HG03432 (cell line): Measurements from ENCODE around the gene ELMOD3.
A peak's percentile ranks its signal among the peaks of the same experiment; 100 is the strongest.
"Not testable (repeated sequence)": the region's sequence is repeated elsewhere in the genome, so short reads cannot be mapped to it uniquely, and the experiment has no call there.

Experiments
- ATAC-seq: cut with Tn5 transposase; IDR thresholded peaks from one replicate; pipeline ENCODE4 v1.9.1; 2021; ENCODE audit warnings: mild to moderate bottlenecking, moderate library complexity; ENCODE audit not compliant: unreplicated experiment

The ELMOD3 gene

DNA sequence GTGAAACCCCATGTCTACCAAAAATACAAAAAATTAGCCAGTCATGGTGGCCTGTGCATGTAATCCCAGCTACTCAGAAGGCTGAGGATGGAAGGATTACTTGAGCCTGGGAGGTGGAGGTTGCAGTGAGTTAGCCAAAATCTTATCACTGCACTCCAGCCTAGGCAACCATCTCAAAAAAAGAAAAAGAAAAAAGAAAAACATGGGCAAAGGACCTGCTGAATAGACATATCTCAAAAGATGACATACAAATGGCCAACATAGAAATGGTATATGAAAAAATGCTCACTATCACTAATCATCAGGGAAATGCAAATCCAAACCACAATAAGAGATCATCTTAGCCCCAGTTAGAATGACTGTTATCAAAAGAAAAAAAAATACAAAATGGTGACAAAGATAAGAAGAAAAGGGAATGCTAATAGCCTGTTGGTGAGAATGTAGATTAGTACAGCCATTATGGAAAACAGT, 25.4 kb upstream of the ELMOD3 start:
- no peak for ATAC-seq

DNA sequence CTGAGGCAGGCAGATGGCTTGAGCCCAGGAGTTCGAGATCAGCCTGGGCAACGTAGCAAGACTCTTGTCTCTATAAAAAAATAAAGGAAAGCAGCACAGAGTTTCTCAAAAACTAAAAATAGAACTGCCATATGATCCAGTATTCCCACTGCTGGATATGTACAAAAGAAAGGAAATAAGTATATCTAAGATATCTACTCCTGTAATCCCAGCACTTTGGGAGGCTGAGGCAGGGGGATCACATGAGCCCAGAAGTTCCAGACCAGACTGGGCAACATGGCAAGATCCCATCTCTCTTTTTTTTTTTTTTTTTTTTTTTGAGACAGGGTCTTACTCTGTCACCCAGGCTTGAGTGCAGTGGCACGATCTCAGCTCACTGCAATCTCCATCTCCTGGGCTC, 24.9 kb upstream of the ELMOD3 start:
- not testable (repeated sequence) for ATAC-seq

DNA sequence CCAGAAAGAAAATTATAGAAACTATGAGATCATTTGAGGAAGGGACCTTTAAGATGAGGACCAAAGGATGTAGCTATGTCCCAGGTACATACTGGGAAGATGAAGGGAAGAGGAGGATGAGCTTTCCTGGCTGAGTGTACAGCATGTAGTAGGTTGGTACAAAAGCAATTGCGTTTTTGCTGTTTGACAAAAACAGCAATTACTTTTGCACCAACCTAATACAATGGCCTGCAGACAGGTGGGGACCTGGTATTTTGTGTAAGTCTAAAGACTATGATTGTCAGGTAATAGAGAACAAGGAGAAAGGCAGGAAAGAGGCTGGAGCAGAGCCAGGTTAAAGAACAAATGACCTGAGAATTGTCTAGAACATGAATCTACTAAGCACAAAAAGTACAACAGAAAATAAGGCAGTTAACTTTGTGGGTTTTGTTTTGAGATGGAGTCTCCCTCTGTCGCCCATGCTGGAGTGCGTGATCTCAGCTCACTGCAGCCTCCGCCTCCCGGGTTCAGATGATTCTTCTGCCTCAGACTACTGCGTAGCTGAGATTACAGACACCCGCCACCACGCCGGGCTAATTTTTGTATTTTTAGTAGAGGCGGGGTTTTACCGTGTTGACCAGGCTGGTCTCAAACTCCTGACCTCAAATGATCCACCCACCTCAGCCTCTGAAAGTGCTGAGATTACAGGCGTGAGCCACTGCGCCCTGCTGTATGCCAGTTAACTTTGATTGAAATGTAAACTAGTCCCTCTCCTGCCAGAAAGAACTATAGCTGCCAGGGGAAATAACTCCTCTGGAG, 23.5 kb upstream of the ELMOD3 start:
- no peak for ATAC-seq

DNA sequence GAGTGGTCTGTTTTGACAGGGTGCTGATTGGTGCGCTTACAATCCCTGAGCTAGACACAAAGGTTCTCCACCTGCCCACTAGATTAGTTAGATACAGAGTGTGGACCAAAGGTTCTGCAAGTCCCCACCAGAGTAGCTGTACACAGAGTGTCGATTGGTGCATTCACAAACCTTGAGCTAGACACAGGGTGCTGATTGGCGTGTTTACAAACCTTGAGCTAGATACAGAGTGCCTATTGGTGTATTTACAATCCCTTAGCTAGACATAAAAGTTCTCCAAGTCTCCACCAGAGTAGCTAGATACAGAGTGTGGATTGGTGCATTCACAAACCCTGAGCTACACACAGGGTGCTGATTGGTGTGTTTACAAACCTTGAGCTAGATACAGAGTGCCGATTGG, 20.7 kb upstream of the ELMOD3 start:
- ATAC-seq = not testable (repeated sequence)

DNA sequence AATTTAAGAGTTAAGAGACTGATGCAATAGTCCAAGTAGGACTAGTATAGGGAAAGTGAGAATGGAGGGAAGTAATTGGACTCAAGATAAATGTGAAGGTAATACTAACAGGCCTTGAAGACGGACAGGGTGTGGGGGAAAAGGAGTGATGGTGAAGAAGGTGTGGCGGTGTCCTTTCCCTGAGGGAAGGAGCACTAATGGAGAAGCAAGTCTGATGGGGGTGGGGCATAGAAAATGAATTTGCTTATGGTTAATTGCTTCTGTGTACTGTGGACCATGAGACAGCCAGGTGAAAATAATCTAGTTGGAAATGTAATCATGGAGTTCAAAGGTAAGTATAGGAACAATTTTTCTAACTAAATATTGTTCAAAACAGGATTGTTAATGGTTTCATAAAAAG, 19.6 kb upstream of the ELMOD3 start:
- ATAC-seq = no peak

DNA sequence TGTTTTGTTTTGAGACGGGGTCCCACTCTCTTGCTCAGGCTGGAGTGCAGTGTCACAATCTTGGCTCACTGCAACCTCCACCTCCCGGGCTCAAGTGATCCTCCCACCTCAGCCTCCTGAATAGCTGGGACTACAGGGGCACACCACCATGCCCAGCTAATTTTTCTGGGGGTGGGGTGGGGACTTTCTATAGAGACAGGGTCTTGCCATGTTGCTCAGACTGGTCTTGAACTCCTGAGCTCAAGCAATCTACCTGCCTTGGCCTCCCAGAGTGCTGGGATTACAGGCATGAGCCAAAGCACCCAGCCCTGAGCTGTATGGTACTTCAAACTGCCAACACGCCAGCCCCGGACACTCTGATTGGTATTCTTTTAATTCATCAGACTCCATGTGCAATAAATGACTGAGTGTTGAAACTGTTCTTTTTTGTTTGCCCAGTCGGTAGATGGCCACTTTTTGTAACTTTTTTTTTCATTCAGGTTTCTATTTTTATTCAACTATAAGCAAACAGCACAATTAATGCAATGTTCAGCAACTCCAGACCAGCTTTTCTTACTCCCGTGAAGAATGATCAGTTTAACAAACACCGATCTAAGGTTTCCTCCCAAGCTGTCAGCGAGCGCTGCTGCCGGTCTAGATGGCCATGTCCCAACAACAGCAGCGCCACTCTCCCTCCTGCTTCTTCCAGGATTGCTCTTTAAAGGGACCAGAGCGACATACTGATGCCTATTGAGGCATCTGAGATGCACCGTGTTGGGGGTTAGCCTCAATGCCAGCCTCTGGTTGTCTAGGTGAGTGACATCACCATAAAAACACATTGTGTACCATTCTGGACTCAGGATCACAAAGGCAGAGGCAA, 14.3 kb upstream of the ELMOD3 start:
- no peak for ATAC-seq

DNA sequence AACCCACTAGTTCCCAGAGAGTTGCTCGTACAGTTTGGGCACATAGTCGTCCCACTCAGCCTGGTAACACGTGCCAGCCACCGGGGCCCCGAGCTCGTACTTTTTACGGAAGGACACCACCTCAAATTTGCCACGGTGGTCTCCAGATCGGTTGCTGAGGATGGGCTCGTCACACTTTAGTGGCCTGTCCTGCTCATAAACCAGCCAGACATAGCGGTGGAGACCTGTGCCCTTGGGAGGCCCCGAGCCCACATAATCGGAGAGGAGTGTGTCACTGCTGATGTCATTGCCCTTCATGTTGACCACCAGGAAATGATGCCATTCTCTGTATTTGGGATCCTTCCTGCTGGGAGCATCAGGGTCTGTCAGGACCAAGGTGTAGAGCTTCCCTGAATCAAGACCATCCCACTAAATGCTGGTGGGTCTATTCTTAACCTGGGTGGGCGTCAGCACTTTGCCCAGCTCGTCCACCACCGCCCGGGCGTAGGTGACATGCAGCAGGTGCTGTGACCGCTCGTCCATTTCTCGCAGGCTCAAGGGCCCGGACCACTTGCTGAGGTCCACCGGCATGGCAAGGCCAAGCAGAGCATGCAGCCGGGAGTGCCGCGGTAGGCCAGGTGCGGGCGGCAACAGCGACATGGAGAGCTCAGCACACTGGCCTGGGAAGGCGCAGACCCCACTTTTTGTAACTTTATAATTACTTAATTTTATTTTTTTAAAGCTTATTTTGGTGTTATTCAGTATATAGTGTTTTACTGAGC, 13.1 kb upstream of the ELMOD3 start:
- no peak for ATAC-seq

DNA sequence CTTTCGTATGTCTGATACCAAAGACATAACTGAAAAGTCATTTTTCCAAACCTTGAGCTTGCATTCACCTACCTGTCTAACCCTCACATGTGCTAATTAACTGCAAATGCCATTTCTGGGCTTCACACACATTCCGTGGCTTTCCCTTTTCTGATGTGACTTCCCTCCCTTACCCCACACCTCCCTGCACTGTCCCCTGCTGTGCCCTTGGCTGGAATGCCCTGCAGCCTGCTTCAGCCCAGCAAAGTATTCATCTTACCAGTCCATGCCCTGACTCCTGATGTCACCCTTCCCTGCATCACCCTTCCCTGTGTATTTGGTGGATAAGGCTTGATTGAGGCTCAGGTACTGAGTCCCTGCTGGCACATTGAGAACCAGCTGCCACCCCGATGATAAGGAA, 12.4 kb upstream of the ELMOD3 start:
- no peak for ATAC-seq

DNA sequence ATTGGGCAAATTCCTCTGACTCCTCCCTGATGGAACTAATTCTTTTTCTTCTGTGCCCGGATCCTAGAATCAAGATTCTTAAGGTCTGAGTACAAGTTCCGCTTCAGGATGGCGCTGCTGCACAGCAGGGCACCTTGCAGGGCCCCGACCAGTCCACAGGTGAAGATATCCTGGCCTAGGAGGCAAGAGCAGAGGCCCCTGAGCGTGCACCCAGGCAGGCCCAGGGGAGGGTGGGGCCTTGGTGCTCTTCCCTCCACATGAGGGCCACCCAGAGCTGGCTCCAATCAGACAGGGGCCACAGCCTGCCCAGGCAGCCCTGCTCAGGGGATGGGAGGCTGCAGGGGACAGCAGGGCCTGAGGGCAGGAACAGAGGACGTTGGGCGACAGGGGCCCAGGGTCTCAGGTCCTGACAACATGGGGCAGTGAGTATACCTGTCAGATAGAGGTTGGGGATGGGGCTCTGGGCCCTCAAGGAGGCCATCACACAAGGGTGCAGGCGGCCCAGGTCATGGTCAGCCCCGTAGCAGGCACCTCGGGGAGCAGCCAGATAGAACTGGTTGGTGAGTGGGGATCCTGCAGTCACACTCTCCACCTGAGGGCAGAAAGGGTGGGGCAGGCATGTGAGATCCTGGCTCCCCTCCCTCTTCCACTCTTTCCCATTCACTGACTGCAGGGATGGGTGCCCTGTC, 11.2 kb upstream of the ELMOD3 start:
- ATAC-seq = not testable (repeated sequence)

DNA sequence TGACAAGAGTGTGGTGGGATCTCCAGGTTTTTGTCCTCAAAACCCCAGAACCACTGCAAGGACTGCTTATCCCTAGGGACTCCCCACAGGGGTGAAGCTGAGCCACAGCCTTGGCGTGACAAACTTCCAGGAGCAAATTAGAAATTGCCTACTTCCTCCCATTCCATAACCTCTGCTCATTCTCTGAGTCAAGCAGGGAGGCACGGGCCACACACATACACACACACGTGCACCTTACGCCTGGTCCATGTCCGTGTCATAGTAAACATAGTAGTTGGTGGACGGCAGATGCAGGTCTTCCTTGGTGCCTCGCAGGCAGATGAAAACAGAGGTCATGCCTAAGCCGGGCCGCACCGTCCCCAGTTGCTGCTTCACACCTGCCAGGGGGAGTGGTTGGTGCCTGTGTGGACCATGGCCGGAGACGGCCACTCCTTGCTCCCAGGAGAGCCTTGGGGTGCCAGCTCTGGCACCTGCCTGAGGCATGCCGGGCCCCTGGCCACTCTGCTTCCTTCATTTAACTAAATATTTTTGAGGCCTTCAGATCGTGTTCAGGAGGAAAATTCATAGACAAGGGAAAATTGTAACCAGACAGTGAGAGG, 10.1 kb upstream of the ELMOD3 start:
- ATAC-seq = no peak

DNA sequence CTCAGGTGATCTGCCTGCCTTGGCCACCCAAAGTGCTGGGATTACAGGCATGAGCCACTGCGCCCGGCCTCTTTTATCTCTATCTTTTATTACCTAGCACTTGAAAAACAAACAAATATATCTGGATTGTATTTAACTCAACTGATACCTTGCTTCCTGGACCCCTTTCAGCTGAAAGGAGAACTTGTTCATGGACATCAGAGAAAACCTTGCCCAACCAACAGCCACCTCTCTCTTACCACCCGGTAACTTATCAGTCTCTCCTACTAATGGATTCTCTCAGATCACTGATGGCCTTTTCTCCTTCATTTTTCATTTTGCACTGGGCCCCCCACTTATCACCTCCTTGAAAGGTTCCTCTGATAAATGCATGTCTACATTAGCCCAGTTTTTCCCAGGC, 7.0 kb upstream of the ELMOD3 start:
- no peak for ATAC-seq

DNA sequence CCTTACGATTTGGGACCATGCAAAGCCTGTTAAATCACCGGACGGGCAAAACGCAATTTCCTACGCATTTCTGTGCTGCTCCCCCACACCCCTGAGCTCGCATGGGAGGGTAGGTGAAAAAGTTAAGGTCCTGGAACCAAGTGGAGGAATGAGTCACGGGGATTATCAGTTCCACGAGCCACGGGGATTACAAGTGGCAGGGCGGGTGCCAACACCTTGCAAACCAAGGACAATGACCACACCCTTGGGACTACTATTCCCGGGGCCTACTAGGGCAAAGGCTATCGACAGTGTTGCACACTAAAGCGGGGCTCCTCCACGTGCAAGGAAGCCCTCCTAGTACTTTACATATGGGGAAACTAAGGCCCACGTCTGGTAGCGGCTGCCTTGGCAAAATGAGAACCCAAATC, 688 bp upstream of the ELMOD3 start:
- ATAC-seq = peak; percentile 17

DNA sequence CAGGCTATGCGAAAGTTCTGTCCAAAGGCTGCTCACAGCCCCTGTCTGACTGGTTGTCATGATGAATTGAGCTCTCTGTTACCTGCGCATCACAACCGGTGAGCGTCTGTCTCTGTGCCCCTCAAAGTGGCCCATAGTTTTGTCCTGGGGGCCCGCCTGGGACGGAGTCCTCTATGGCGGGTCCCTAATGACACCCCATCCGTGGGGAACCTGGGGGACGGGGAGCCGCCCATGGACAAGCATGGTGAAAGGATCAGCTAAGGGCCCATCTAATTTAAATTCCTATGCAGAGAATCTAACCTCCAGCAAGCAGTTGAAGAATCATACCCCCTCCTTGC, 473 bp downstream of the ELMOD3 start:
- ATAC-seq = peak; percentile 1

DNA sequence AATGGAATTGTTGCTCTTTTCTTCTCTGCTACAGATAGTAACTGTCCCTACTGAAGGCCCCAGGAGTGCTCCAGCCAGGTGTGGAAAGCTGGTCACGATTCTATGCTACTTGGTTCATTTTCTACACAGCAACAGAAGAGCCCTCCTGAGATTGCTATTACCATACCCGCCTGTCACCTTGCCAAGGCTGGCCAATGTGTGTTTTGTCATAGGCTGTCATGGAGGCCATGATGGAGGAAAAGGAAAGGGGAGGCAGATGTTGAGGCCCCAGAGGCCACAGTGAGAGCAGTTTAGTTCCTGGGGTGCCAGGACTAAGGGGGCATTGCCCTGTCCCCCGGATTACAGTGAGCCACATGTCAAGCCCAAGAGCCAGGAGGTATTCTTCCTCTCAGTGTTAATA, 952 bp downstream of the ELMOD3 start:
- no peak for ATAC-seq

DNA sequence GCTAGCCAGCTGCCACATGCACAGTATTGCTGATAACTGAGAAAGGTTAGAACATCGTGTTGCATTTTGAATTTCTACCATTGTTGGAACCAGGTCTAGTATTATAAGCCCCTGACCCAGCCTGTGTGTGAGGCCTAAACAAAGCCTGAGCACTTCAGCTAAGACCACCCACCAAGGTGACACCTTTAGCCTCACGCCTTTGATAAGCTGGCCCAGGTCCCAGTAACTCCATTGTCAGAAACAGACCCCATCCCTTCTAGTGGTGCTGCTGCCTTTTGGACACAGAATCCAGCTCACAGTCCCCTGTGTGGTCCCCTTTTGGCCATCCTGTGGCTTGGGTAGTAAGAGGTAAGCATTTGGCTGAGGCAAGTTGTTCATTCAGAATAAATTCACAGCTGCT, 1.6 kb downstream of the ELMOD3 start:
- no peak for ATAC-seq

DNA sequence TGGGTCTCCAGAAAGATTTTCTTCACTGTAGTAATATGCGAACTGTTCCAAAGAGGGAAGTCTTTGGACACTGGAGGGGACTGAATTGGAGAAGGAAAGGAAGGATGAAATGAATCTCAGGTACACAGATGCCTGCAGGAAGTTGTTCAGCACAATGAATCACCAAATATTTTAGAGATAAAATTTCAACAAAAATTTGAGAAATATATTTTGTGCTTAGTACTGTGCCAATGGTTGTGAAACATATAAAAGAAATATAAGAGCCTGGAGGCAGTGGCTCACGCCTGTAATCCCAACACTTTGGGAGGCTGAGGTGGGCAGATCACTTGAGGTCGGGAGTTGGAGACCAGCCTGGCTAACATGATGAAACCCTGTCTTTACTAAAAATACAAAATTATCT, 3.2 kb downstream of the ELMOD3 start:
- ATAC-seq = no peak

DNA sequence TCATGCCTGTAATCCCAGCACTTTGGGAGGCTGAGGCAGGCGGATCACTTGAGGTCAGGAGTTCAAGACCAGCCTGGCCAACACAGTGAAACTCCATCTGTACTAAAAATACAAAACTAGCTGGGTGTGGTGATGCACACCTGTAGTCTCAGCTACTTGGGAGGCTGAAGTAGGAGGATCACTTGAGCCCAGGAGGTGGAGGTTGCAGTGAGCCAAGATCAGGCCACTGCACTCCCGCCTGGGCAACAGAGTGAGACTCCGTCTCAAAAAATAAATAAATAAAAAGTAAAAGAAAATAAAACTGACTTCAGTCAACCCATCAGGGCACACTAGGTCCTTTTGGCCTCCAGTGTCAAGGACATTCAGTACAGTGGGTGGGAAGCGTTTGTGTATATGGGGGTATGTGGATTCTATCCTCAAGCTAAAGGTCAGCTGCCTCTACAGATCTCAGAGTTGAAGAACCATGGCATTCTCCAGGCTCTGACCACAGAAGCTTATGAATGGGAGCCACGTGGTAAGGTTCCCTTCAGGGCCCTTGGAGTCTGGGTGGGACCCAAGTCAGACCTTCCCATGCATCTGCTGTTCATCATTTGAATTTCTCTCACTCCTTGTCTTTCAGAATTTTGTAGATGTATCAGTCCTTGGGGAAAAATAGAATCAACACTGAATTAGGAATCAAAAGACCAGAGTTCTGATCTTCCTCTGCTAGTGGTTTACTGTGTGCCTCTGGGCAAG, 8.3 kb downstream of the ELMOD3 start:
- ATAC-seq = not testable (repeated sequence)

DNA sequence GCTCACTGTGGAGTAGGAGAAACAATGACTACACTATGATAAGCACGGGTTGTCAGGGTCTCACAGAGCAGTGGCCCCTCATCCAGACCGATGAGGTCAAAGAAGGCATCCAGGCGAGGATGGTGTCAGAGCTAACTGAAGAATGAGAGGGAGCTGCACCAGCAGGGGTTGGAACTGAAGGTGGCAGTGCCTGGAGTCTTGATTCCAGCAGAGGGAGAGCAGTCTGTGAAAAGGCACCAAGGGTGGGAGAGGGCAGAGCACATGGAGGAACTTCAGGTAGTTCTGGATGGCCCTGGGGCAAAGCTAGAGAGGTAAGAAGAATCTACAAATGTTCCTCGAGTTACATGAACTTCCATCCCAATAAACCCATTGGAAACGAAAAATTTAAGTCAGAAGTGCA, 12.6 kb downstream of the ELMOD3 start:
- ATAC-seq = no peak

DNA sequence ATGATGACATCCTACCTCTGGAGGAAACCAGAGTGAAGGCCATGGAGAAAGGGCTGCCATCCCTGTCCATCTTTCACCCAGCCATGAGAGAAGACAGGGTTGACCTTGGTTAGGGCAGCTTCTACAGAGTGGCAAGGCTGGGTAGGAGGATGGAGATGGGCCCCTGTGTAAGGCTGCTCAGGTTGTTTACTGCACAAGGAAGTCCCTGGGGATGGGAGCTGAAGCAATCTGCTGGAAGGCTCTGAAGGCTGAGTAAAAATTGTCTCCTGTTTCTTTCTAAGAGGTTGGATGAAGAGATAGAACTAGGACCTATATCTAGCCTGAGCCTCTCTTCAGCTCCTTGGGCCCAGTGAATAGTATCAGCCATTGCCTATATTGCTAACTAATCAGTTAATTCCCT, 14.4 kb downstream of the ELMOD3 start:
- no peak for ATAC-seq

DNA sequence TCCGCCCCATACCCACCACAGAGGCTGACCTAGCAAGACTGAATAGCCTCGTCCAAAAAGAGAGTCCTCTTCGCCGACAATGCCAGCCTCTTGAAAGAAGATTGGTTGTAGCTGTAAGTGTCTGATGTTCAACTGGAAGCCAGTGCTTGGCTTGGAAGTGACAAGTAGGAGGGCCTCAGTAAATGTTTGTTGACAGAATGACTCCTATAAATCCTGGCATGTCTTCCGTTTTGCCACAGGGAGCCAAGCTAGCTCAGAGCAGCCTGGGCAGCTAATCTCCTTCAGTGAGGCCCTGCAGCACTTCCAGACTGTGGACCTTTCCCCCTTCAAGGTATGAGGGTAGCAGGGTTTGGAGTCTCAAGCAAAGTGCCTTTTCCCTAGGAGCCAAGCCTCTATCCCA, 14.9 kb downstream of the ELMOD3 start:
- no peak for ATAC-seq
